K562 (cell line): ENCODE measurements around the gene GPR108. TPM values are rescaled to one million over a fixed set of nuclear protein-coding genes. Genes with fewer than 3 reads are reported as not detected.
A peak's percentile ranks its signal among the peaks of the same experiment; 100 is the strongest.

Experiments used
- ATAC-seq: fragments of 200-7000 bp; cut with Tn5 transposase; 3 replicates; pipeline ENCODE4 v1.9.1; 2020; ENCODE audit warnings: moderate library complexity
- BruUV-seq: library from RNA; stranded (reverse); fragments of 400-500 nt; replicated peaks from 2 replicates; lab custom pipeline; 2021; lab: Mats Ljungman, UMichigan
- CTCF ChIA-PET: fragments of 300-600 bp; formaldehyde crosslinking; extraction: SDS; loops from one replicate; lab custom pipeline; 2021; ENCODE audit warnings: low intra/inter-chr PET ratio; lab: Yijun Ruan, JAX
- POLR2A ChIA-PET: fragments of 300-600, 350-650 bp; sonication (Branson Sonifier 250); formaldehyde crosslinking; extraction: SDS; loops from one replicate; lab custom pipeline; 2021; ENCODE audit warnings: antibody characterized with exemption, inconsistent platforms; lab: Yijun Ruan, JAX
- DNase-seq, 4 experiments: peaks; one replicate each; pipeline versions ENCODE4 v3.0.0 to v3.0.0-alpha.2; 2011 to 2018; ENCODE audit warnings: low spot score in 3 of 4, mixed read lengths in 3 of 4; ENCODE audit errors: extremely low read depth in 1 of 4
- FAIRE-seq: peaks from 2 replicates; lab custom pipeline; 2011; peaks lifted over from hg19 to GRCh38; lab: Jason Lieb, UNC
- H2AFZ ChIP-seq: 2 replicates; pipeline ENCODE4 v1.6.0; 2011; ENCODE audit warnings: low read depth, low read length, control low read depth, inconsistent platforms
- H3K27ac ChIP-seq: fragments of 200-600 bp; 3 replicates; pipeline ENCODE4 v1.8.0; 2011; ENCODE audit warnings: low read depth, mild to moderate bottlenecking, control low read depth, inconsistent platforms, low read length, moderate library complexity, mixed read lengths; ENCODE audit errors: extremely low read depth
- H3K27me3 ChIP-seq, 2 experiments: fragments of 300-600 bp in 1 of 2; 2 replicates in 1 of 2; 3 replicates in 1 of 2; pipeline versions ENCODE4 v1.6.0 to v1.8.0; 2011; ENCODE audit warnings: inconsistent platforms in 2 of 2, low read length in 2 of 2, mild to moderate bottlenecking in 1 of 2, mixed read lengths in 1 of 2, moderate library complexity in 1 of 2; ENCODE audit not compliant: control insufficient read depth in 2 of 2, insufficient read depth in 2 of 2
- H3K36me3 ChIP-seq: fragments of 300-600 bp; 3 replicates; pipeline ENCODE4 v1.8.0; 2011; ENCODE audit warnings: mild to moderate bottlenecking, low read length, inconsistent platforms; ENCODE audit not compliant: control insufficient read depth, insufficient read depth
- H3K4me1 ChIP-seq, 2 experiments: fragments of 200-600 bp in 1 of 2; replicated peaks in 1 of 2; 2 replicates in 1 of 2; 3 replicates in 1 of 2; pipeline versions ENCODE4 v1.5.1 to v1.8.0; 2011; ENCODE audit warnings: inconsistent platforms in 2 of 2, low read length in 2 of 2, mild to moderate bottlenecking in 1 of 2, mixed read lengths in 1 of 2, moderate library complexity in 1 of 2; ENCODE audit not compliant: control insufficient read depth in 2 of 2, insufficient read depth in 2 of 2
- H3K4me2 ChIP-seq: 2 replicates; pipeline ENCODE4 v1.6.1; 2011; ENCODE audit warnings: low read length, control low read depth, inconsistent platforms, mixed read lengths; ENCODE audit not compliant: insufficient read depth
- H3K4me3 ChIP-seq: fragments of 200-600 bp; sonication (generic), shearing (Covaris generic); 2 replicates; pipeline ENCODE4 v1.5.1; 2016; ENCODE audit warnings: control low read depth, inconsistent platforms
- H3K79me2 ChIP-seq: fragments of 200-600 bp; 3 replicates; pipeline ENCODE4 v1.8.0; 2011; ENCODE audit warnings: low read length, inconsistent platforms; ENCODE audit not compliant: control insufficient read depth, insufficient read depth
- H3K9ac ChIP-seq, 2 experiments: 2 replicates each; pipeline versions ENCODE4 v1.6.0 to v1.6.1; 2011; ENCODE audit warnings: low read depth in 2 of 2, low read length in 2 of 2, control low read depth in 1 of 2, inconsistent platforms in 1 of 2, mild to moderate bottlenecking in 1 of 2, mixed read lengths in 1 of 2; ENCODE audit not compliant: insufficient read depth in 1 of 2
- H3K9me1 ChIP-seq: one replicate; pipeline ENCODE4 v1.6.0; 2011; ENCODE audit warnings: inconsistent platforms, mild to moderate bottlenecking, low read length, moderate library complexity; ENCODE audit not compliant: control insufficient read depth, insufficient read depth
- H3K9me3 ChIP-seq: replicated peaks from 2 replicates; pipeline ENCODE4 v1.5.1; 2011; ENCODE audit warnings: low read depth, low read length, inconsistent platforms; ENCODE audit not compliant: control insufficient read depth, insufficient read depth
- H4K20me1 ChIP-seq: replicated peaks from 2 replicates; pipeline ENCODE4 v1.6.1; 2011; ENCODE audit warnings: low read length, inconsistent platforms, mixed read lengths; ENCODE audit not compliant: control insufficient read depth, insufficient read depth
- CBFA2T3 ChIP-seq: fragments of 450-650 bp; IDR thresholded peaks from 2 replicates; pipeline ENCODE4 v1.6.1; 2017
- NFIC ChIP-seq: fragments of 450-650 bp; IDR thresholded peaks from 2 replicates; pipeline ENCODE4 v1.6.1; 2017; ENCODE audit warnings: mild to moderate bottlenecking, inconsistent platforms
- SPI1 ChIP-seq: IDR thresholded peaks from 2 replicates; pipeline ENCODE4 v1.6.1; 2011; ENCODE audit warnings: low read depth, low read length, control low read depth, borderline replicate concordance
- ZBTB7A ChIP-seq: IDR thresholded peaks from 2 replicates; pipeline ENCODE4 v1.6.1; 2011; ENCODE audit warnings: low read depth, mild to moderate bottlenecking, low read length, moderate library complexity, borderline replicate concordance; ENCODE audit not compliant: control insufficient read depth
- ZEB2 ChIP-seq: fragments of 450-650 bp; IDR thresholded peaks from 2 replicates; pipeline ENCODE4 v1.6.1; 2016
- ZFP30 ChIP-seq: fragments of 250-450 bp; sonication (Bioruptor Pico); IDR thresholded peaks from 2 replicates; pipeline ENCODE4 v1.8.0; 2022; ENCODE audit warnings: moderate library complexity, mild to moderate bottlenecking, inconsistent platforms, borderline replicate concordance
- ZNF175 ChIP-seq: fragments of 200-800 bp; sonication (Bioruptor generic); IDR thresholded peaks from 2 replicates; pipeline ENCODE4 v1.6.1; 2016; ENCODE audit warnings: low read depth, mild to moderate bottlenecking, missing genetic modification characterization, missing compliant biosample characterization
- ZNF316 ChIP-seq: fragments of 450-650 bp; IDR thresholded peaks from 2 replicates; pipeline ENCODE4 v1.6.1; 2016
- ZNF41 ChIP-seq: fragments of 250-450 bp; sonication (Bioruptor Pico); conservative IDR thresholded peaks from 2 replicates; pipeline ENCODE4 v1.4.0; 2020; ENCODE audit warnings: mild to moderate bottlenecking
- WGBS: fragments of 100-300 bp; shearing (Covaris generic); methylation state at CpG from one replicate; pipeline ENCODE4 v1.1.6; 2016; ENCODE audit warnings: low coverage, mixed read lengths; ENCODE audit not compliant: insufficient coverage; ENCODE audit errors: missing lambda C conversion rate; 5-methylcytosine and 5-hydroxymethylcytosine counted together
- in situ Hi-C: fragments of 300-500 bp; cut with MboI; formaldehyde crosslinking; loops from 4 replicates; pipeline ENCODE4 v1.15.0; 2018; ENCODE audit warnings: inconsistent platforms, mixed read lengths
- intact Hi-C: fragments of 100-400 bp; cut with micrococcal nuclease; formaldehyde crosslinking; loops from 2 replicates; pipeline ENCODE4 v1.14.2; 2022
- polyA plus RNA-seq, 8 experiments: library from polyadenylated mRNA; depleted of rRNA in 4 of 8; stranded (reverse) in 5 of 8; unstranded in 3 of 8; fragments of >200 nt; fragmentation: Nextera tagmentation in 2 of 8; fragmentation: Illumina TruSeq in 1 of 8; extraction: Ambion mirVana in 2 of 8; extraction: Trizol in 1 of 8; gene quantifications; 2 replicates each; pipeline versions ENCODE4 v1.2.1 to v1.2.3, GENCODE V29; 2011 to 2014; ENCODE audit warnings: inconsistent platforms in 1 of 8, missing spikeins in 1 of 8
- total RNA-seq, 7 experiments: library from RNA; depleted of rRNA in 6 of 7; stranded (reverse); fragments of >200 nt in 6 of 7; fragmentation: Illumina TruSeq in 2 of 7; extraction: Trizol in 2 of 7; gene quantifications; 2 replicates each; pipeline versions ENCODE4 v1.2.1 to v1.2.3, GENCODE V29; 2011 to 2021; ENCODE audit warnings: low replicate concordance in 1 of 7

Gene GPR108
- total and polyA plus RNA-seq, 9 of the 15 experiments (the other 6 are each of a cell fraction or from before 2014, with no cell fraction given): 2.4 to 33.2 (median 24.4) TPM

DNA sequence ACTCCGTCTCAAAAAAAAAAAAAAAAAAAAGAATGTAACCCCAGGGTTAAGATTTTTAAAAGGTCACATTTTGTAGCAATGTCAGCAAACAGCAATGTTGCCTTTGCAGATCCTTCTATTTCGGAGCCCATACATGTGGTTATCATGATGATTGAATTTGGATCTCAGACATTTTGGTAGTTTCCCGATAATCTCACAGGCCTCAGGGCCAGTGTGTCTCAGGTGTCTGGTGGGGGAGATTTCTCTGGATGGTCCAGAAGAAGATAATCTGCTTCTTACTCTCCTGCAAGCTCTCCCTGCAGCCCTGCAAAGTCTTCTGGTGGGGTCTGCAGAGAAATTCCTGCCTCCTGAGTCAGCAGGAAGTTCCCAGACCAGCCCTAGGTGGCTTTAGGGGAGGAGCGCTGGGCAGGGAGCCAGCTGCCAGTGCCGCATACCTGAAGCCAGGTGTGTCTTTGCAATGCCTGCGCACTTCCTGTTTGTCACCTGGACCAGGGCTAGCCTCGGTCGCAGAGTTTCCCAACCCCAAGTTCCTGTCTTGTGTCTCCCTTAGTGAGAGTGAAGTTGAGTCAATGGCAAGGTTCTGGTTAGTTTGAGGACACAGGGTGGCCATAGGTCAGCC, 28.5 kb upstream of the GPR108 start:
- no TSS peak for BruUV-seq
- peaks cover 13% of the 10 kb centered on the region for H3K79me2 ChIP-seq
- peak overlapping the region; percentile 91 for H3K4me2 ChIP-seq
- H3K36me3 ChIP-seq: peaks cover 5% of the 10 kb centered on the region; the same call in 2 of the 3 replicates
- FAIRE-seq: no peak
- H3K9ac ChIP-seq: peak overlapping the region; percentile 67 to 93; a peak in 3 of 4 replicates
- H3K27me3 ChIP-seq: no peaks in the 10 kb centered on the region
- H3K27ac ChIP-seq: peak overlapping the region; percentile 65; the same call in 1 of the 3 replicates
- TF ChIP-seq ZBTB7A: 0 out of 2 replicates have a peak, but pooled peaks have one; percentile 10
- TF ChIP-seq CBFA2T3: peak; percentile 18; the same call in 1 of the 2 replicates
- no peak for TF ChIP-seq ZFP30
- TF ChIP-seq NFIC: peak; percentile 57
- TF ChIP-seq ZNF175 (CRISPR knock-in tag): no peak
- TF ChIP-seq SPI1: peak; percentile 71
- TF ChIP-seq ZEB2: peak; percentile 30; the same call in 1 of the 2 replicates
- TF ChIP-seq ZNF316: peak; percentile 24; the same call in 1 of the 2 replicates
- TF ChIP-seq ZNF41: no peak
- H3K9me1 ChIP-seq: peaks cover 4% of the 10 kb centered on the region
- peaks cover 9 to 23% of the 10 kb centered on the region in 2 experiments for H3K4me1 ChIP-seq
- WGBS: 41% methylated on average over 7 of the region's 8 CpGs
- no peak for ATAC-seq
- ChIA-PET CTCF (no interaction called here), POLR2A (interaction anchor here (0.6 to 1.6 kb wide), 3 partner anchors 12 to 29 kb away, joined by 3 to 5 read pairs (median 5); no protein-coding TSS in a partner anchor)
- no peaks in the 10 kb centered on the region for H4K20me1 ChIP-seq
- intact Hi-C loops: loop anchor here (2.0 to 10.0 kb wide), 2 partner anchors 27 to 99 kb away; partner anchors contain the start of gene TRIP10
- in situ Hi-C loops: no loop called here
- H3K4me3 ChIP-seq: peak overlapping the region; percentile 64
- no peak for DNase-seq
- H2AFZ ChIP-seq: no peak overlapping the region
- no peaks in the 10 kb centered on the region; the same call in 1 of the 2 replicates for H3K9me3 ChIP-seq
